Skeletal muscle satellite cell (primary cell): Measurements from ENCODE around the gene DERL3.

Source experiments
- H3K27me3 ChIP-seq: 2 replicates; pipeline ENCODE4 v1.7.0; 2013; ENCODE audit warnings: low read length; ENCODE audit not compliant: control insufficient read depth, insufficient read depth
- H3K36me3 ChIP-seq: 2 replicates; pipeline ENCODE4 v1.7.0; 2013; ENCODE audit warnings: mild to moderate bottlenecking, control low read depth, low read length; ENCODE audit not compliant: insufficient read depth
- H3K4me1 ChIP-seq: 2 replicates; pipeline ENCODE4 v1.7.0; 2013; ENCODE audit warnings: low read length; ENCODE audit not compliant: control insufficient read depth, insufficient read depth
- H3K4me2 ChIP-seq: 2 replicates; pipeline ENCODE4 v1.7.0; 2013; ENCODE audit warnings: mild to moderate bottlenecking, low read length
- H3K4me3 ChIP-seq: 2 replicates; pipeline ENCODE4 v1.7.0; 2013; ENCODE audit warnings: low read length
- H3K9ac ChIP-seq: 2 replicates; pipeline ENCODE4 v1.7.0; 2013; ENCODE audit warnings: mild to moderate bottlenecking, low read depth, low read length, moderate library complexity
- H3K9me3 ChIP-seq: replicated peaks from 2 replicates; pipeline ENCODE4 v1.7.0; 2013; ENCODE audit warnings: mild to moderate bottlenecking, control low read depth, low read length

DERL3 gene

DNA sequence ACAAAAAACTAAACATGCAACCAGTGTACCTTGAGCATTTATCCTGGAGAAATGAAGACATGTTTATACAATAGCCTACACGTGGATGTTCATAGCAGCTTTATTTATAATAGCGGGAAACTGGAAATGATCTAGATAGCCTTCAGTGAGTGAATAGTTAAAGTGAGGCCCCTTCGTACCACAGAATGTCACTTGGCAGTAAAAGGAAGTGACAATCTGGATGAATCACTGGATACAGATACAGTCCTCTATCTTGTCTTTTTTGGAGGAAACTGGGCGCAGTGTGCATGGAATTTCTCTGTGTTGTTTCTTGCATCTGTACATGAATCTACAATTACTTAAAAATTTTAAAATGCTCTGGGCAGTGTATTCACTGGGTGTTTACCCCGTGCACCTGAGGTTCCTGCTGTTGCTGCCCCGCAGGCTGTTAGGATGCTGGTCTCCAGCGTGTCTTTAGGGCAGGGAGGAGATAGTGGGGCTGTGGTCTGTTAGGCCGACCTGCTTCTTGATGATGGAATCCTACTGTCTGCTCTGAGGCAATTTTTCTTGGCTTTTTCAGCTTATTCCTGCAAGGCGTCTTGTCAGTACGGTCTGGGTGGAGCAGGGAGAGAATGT is 23.2 kb downstream of the DERL3 start:
- Histone ChIP-seq H3K4me2 (no peak overlapping the region), H3K4me1 (peaks cover 6% of the 10 kb centered on the region), H3K9ac (no peak overlapping the region), H3K4me3 (no peak overlapping the region), H3K36me3 (peaks cover 43% of the 10 kb centered on the region), H3K9me3 (no peaks in the 10 kb centered on the region), H3K27me3 (no peaks in the 10 kb centered on the region)

- peaks cover 28% of the 10 kb centered on the region for H3K36me3 ChIP-seq
- peaks cover 6% of the 10 kb centered on the region for H3K4me1 ChIP-seq
Measured at GRCh38 chr22:23812378-23812777, 26.4 kb downstream of the DERL3 start.

DNA sequence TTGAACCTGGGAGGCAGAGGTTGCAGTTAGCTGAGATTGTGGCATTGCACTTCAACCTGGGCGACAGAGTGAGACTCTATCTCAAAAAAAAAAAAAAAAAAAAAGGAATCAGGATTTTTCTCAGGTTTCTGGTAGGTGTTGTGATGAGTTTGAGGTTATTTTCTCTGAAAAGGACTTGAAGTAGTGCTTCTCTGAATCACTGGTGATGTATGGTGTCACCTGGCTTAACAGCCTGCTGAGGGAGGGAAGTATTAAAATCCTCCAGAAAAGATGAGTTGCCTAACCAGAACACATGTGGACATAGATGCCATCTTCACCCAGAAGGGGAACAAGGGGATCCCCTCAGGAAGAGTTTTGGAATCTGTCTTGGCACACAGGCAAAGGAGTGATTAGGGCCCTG is 32.0 kb downstream of the DERL3 start:
- H3K4me2 ChIP-seq: no peak overlapping the region
- H3K36me3 ChIP-seq: peaks cover 56% of the 10 kb centered on the region
- H3K4me1 ChIP-seq: no peaks in the 10 kb centered on the region
- no peak overlapping the region for H3K9ac ChIP-seq
- no peaks in the 10 kb centered on the region for H3K27me3 ChIP-seq
- no peaks in the 10 kb centered on the region for H3K9me3 ChIP-seq
- H3K4me3 ChIP-seq: no peak overlapping the region

More at GRCh38 chr22:23812378-23812777, 26.4 kb downstream of the DERL3 start:
- H3K4me2 ChIP-seq: no peak overlapping the region
- no peaks in the 10 kb centered on the region for H3K27me3 ChIP-seq
- no peak overlapping the region for H3K4me3 ChIP-seq
- H3K9ac ChIP-seq: no peak overlapping the region
- H3K9me3 ChIP-seq: no peaks in the 10 kb centered on the region

DNA sequence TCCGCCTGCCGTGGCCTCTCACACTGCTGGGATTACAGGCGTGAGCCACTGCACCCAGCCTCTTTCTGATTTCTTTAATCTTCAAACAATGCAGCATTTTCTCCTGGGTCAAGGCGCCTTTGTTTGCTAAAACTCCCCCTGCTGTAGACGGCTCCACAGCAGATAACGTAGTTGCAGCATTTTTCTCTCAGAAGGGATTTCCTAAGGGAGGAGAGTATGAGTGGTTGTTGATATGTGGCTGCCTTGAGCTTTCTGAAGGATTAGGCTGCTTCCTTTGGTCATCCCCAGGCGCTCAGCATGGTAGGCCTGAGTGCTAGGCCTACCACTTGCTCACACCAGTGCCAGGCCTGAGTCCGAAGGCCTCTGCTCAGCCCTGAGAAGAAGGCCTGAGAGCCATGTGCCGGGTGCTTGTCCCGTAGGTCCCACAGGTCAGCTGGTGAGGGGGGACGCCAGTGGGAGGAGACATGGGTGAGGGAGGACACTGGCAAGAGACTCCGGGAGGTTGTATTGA is 34.0 kb downstream of the DERL3 start:
- Histone ChIP-seq H3K27me3 (no peaks in the 10 kb centered on the region), H3K4me3 (no peak overlapping the region), H3K4me1 (no peaks in the 10 kb centered on the region), H3K9me3 (no peaks in the 10 kb centered on the region), H3K9ac (no peak overlapping the region), H3K4me2 (no peak overlapping the region), H3K36me3 (peaks cover 63% of the 10 kb centered on the region)

DNA sequence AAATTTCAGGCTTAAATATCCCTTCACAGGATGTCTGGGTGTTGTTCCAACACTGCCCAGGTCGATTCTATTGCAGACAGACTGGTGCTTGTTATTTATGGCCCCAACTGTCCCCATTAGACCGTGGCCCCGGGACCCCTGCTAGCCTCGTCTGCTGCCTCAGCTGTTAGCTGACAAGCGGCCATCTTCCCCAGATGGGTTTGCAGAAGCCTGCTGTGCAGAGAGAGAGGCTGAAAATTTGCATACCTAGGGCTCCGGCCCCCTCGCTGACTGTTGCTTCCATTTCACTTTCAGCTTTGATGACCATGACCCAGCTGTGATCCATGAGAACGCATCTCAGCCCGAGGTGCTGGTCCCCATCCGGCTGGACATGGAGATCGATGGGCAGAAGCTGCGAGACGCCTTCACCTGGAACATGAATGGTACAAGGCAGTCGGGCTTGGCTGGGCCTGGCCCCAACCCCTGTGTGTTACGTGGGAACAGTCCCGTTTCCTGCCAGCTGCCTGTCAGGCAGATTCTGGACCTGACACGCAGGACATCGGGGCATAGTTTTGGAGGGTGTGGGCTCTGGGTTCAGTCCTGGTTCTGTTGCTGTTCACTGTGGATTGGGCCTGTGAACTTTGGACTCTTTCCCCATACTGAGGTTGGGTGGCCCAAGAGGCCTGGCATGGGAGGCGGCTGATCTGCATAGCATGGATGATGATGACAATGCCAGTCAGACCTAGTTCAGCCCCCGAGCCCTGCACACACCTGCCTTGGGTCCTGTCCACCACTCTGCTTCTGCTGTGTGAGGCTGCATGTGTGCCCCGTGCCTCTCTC is 35.6 kb downstream of the DERL3 start:
- Histone ChIP-seq H3K27me3 (no peaks in the 10 kb centered on the region), H3K9me3 (no peaks in the 10 kb centered on the region), H3K4me3 (no peak overlapping the region), H3K4me2 (no peak overlapping the region), H3K4me1 (no peaks in the 10 kb centered on the region), H3K36me3 (peaks cover 66% of the 10 kb centered on the region), H3K9ac (no peak overlapping the region)

DNA sequence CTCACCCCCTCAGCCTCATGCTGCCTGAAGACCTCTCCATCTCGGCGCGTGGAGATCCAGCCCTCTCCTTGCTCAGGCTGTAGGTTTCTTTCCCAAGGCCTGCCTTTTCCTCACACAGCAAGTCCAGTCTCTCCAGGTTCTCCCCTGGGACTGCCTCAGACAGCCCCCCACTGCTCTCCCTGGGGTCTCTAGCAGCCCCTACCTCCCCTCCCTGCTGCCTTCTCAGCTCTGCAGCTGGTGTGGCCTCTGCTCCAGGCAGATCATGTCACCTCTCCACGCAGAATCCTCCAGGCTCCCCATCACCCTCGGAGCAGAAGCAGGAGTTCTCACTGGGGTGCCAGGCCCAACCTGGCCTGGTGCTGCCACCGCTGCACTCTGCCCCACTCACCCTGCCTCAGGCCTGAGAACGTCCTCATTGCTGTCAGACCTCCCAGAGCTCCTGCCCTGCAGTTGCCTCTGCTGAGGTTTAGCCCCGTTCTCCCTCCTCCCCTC is 36.9 kb downstream of the DERL3 start:
- Histone ChIP-seq H3K36me3 (peaks cover 66% of the 10 kb centered on the region), H3K4me2 (no peak overlapping the region)

GRCh38 chr22:23801238-23801821 is 37.5 kb downstream of the DERL3 start:
- H3K4me3 ChIP-seq: no peak overlapping the region
- peaks cover 67% of the 10 kb centered on the region for H3K36me3 ChIP-seq
- peaks cover 4% of the 10 kb centered on the region for H3K4me1 ChIP-seq
- no peaks in the 10 kb centered on the region for H3K27me3 ChIP-seq
- H3K4me2 ChIP-seq: no peak overlapping the region
- no peaks in the 10 kb centered on the region for H3K9me3 ChIP-seq
- no peak overlapping the region for H3K9ac ChIP-seq

More for the DNA sequence above, 36.9 kb downstream of the DERL3 start:
- no peaks in the 10 kb centered on the region for H3K4me1 ChIP-seq
- no peaks in the 10 kb centered on the region for H3K9me3 ChIP-seq
- no peaks in the 10 kb centered on the region for H3K27me3 ChIP-seq
- H3K9ac ChIP-seq: no peak overlapping the region
- H3K4me3 ChIP-seq: no peak overlapping the region

GRCh38 chr22:23800297-23801237 is 38.2 kb downstream of the DERL3 start:
- Histone ChIP-seq H3K27me3 (no peaks in the 10 kb centered on the region), H3K9ac (no peak overlapping the region), H3K4me2 (no peak overlapping the region), H3K36me3 (peaks cover 68% of the 10 kb centered on the region), H3K4me1 (peaks cover 7% of the 10 kb centered on the region), H3K4me3 (no peak overlapping the region), H3K9me3 (no peaks in the 10 kb centered on the region)

- no peak overlapping the region for H3K4me3 ChIP-seq
- no peaks in the 10 kb centered on the region for H3K27me3 ChIP-seq
- no peak overlapping the region for H3K9ac ChIP-seq
- no peak overlapping the region for H3K4me2 ChIP-seq
- peaks cover 7% of the 10 kb centered on the region for H3K4me1 ChIP-seq
- H3K9me3 ChIP-seq: no peaks in the 10 kb centered on the region
- peaks cover 68% of the 10 kb centered on the region for H3K36me3 ChIP-seq
Measured at GRCh38 chr22:23796461-23796860, 42.3 kb downstream of the DERL3 start.

GRCh38 chr22:23793326-23793725 is 45.5 kb downstream of the DERL3 start:
- no peaks in the 10 kb centered on the region for H3K27me3 ChIP-seq
- no peak overlapping the region for H3K9ac ChIP-seq
- no peaks in the 10 kb centered on the region for H3K9me3 ChIP-seq
- no peak overlapping the region for H3K4me3 ChIP-seq
- H3K4me1 ChIP-seq: peaks cover 13% of the 10 kb centered on the region
- no peak overlapping the region for H3K4me2 ChIP-seq
- peaks cover 50% of the 10 kb centered on the region for H3K36me3 ChIP-seq
